Colon (tissue), 2 donors: ENCODE results near the gene ZC3H7B.
"Not testable (repeated sequence)": the region's sequence is repeated elsewhere in the genome, so short reads cannot be mapped to it uniquely, and the experiment has no call there.

Experiments
- FAIRE-seq: peaks from 2 replicates; lab custom pipeline; 2012; peaks lifted over from hg19 to GRCh38; lab: Jason Lieb, UNC
- donor health status: control.
- donor health status: control.

Gene ZC3H7B, protein sequence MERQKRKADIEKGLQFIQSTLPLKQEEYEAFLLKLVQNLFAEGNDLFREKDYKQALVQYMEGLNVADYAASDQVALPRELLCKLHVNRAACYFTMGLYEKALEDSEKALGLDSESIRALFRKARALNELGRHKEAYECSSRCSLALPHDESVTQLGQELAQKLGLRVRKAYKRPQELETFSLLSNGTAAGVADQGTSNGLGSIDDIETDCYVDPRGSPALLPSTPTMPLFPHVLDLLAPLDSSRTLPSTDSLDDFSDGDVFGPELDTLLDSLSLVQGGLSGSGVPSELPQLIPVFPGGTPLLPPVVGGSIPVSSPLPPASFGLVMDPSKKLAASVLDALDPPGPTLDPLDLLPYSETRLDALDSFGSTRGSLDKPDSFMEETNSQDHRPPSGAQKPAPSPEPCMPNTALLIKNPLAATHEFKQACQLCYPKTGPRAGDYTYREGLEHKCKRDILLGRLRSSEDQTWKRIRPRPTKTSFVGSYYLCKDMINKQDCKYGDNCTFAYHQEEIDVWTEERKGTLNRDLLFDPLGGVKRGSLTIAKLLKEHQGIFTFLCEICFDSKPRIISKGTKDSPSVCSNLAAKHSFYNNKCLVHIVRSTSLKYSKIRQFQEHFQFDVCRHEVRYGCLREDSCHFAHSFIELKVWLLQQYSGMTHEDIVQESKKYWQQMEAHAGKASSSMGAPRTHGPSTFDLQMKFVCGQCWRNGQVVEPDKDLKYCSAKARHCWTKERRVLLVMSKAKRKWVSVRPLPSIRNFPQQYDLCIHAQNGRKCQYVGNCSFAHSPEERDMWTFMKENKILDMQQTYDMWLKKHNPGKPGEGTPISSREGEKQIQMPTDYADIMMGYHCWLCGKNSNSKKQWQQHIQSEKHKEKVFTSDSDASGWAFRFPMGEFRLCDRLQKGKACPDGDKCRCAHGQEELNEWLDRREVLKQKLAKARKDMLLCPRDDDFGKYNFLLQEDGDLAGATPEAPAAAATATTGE

GRCh38 chr22:41301085-41302020 is at the start of gene ZC3H7B:
Gene ZC3H7B (plus strand): TSS chr22:41301525. CDS start chr22:41320661, 19,136 bp downstream.
- FAIRE-seq, result no peak

GRCh38 chr22:41252365-41252764 is 49.0 kb upstream of the ZC3H7B start:
- FAIRE-seq, result no peak

DNA sequence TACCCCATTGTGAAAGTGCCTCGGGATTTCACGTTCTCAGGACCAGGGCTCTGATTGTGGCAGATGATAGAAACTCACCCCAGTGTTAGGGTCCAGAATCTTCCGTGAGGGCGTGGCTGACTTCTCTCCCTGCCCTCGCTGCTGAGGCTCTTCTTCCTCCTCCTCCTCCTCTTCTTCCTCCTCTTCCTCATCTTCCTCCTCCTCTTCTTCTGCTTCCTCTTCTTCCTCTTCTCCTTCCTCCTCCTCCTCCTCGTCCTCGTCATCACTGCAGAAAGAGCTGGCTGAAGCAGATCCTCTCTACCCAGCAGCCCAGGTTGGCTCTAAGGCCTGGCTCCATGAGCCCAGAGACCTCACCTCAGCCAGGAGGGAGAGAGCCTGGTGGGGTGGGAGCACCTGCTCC is 47.1 kb upstream of the ZC3H7B start:
- no peak for FAIRE-seq

DNA sequence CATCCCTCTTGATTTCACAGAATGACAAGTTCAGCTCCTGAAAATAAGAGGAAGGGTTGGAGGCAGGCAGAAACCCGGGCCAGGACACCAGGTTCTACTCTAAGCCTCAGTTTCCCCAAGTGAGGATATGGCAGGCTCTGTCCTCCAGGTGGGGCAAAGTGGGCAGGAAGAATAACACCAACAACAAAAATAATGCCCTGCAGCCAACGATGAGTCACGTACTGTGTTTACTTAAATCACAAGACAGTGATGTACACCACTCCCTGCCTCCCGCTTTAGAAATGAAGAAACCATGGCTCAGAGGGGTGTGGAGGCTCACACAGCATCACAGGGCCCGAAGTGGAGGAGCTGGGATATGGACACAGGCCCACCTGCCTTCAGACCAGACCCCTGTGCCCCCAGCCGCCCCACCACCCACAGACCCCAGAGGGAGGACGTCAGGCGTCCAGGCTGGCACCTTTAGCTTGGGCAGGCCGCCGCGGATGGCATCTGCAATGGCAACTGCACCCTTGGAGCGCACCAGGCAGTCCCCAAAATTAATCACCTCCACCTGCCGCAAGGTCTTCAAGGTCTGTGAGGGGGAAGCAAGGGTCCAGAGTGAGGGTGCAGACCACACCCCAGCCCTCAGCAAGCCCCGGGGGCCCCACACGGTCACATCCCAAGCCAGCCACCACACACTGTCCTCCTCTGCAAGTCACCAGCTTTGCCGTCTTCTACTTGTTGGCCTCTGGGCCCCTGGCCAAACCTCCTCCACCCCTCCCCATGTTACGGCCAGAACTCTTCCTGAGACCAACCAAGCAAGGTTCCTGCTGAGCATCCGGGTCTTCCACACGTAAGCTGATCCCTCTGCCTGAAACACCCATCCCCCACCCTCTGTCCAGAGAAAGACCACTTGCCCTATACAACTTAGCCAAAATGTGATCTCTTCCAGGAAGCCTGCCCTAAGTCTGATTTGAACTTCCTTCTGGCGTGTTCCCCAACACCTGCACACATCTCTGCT is 44.8 kb upstream of the ZC3H7B start:
- FAIRE-seq, result no peak

- FAIRE-seq, result no peak
Observed at GRCh38 chr22:41257696-41258095, 43.6 kb upstream of the ZC3H7B start.

DNA sequence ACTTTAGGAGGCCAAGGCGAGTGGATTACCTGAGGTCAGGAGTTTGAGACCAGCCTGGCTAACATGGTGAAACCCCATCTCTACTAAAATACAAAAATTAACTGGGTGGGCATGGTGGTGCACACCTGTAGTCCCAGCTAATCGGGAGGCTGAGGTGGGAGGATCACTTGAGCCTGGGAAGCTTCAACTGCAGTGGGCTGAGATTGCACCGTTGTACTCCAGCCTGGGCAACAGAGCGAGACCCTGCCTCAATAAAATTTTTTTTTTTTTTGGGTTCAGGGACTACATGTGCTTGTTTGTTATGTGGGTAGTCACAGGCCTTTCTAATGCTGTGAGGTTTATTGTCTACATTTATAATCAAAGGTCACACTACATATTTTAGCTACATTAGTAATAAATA is 41.6 kb upstream of the ZC3H7B start:
- FAIRE-seq, result not testable (repeated sequence)

- no peak for FAIRE-seq
Observed at GRCh38 chr22:41260871-41261270, 40.5 kb upstream of the ZC3H7B start.

DNA sequence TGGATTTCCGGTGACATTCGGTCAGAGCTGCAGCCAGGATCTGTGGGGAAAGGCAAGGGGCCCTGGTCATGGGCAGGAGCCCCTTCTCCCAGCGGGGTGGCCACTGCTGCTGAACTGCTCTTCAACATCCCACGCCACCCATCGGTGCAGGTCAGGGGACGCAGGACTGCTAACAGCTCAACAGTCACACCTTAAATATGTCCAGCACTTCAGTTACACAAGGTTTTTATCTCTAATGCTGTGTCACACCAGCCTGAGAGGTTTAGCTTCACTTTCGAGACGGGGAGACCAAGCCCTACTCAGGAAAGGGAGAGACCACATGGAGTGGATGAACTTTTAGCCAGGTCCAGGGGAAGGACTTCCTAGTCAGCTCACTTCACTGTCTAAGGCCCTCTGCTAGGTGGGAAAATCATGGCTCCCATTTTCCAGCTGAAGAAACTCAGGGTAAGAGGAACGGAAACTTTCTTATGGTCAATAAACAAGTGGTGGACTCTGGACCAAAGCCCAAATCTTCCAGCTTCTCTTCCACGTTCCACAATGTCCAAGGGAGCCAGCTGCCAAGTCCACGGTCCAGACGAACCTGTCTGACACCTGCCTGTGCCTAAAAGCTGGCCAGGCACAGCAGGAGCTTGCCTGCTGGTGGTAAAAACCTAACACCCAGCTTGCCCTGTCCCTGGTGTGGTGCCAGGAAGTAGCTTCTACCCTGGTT is 39.6 kb upstream of the ZC3H7B start:
- no peak for FAIRE-seq

- no peak for FAIRE-seq
Observed at GRCh38 chr22:41262250-41262765, 39.0 kb upstream of the ZC3H7B start.

- no peak for FAIRE-seq
Observed at GRCh38 chr22:41263704-41264103, 37.6 kb upstream of the ZC3H7B start.

DNA sequence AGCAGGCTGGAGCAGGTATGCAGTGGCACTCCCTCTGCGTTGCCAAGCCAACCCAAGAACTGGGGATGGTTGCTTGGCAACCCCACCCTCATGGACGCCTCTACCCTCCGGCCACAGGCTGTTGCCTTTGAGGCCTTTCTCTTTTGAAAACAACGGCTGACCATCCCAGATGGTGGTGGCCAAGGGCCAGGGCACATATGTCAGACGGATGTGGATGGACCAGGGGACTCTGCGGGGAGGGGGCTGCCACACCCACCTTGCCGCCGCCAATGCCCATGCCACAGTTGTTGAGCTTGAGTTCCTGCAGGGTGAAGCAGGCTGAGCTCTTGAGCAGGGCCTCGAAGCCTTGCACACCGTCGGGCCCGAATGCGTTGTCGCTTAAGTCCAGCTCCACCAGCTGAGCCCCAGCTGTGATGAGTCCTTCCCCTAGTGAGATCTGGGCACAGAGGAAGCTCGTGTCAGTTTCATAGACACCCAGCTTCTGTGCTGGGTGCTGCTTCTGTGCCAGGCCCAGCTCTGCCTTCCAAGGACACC is 36.9 kb upstream of the ZC3H7B start:
- no peak for FAIRE-seq

DNA sequence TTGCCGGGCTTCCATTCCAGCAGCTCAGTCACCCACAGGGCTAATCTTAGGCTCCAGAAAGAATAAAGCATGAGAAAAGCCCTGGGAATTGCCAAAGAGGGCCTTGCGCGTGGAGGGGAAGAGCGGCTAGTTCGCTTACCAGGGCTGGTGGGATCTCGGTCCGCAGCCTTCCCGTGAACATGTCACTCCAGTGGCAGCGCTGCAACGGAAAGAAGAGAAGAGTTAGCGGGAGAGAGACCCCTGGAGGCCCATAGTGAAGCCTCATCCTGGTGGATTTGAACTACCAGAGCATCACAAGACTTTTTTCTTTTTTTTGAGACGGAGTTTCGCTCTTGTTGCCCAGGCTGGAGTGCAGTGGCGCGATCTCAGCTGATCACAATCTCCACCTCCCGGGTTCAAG is 33.4 kb upstream of the ZC3H7B start:
- FAIRE-seq, result no peak

- FAIRE-seq, result no peak
Observed at GRCh38 chr22:41271787-41272186, 29.5 kb upstream of the ZC3H7B start.

DNA sequence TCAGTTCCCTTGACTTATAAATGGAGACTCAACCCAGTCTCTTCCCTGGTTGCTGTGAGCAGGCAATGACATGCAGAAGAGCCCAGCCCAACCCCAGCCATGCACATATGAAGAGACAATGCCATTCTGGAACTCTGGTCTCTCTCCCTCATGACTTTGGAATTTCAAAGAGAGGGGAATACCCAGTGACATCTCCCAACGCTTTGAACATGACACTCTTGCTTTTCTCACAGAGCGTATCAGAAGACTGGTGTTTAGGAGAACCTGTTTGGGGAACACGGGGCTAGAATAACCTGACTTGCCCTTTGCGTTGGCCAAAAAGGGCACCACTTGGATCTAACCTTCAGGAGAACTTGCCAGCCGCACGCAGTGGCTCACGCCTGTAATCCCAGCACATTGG is 28.2 kb upstream of the ZC3H7B start:
- no peak for FAIRE-seq

DNA sequence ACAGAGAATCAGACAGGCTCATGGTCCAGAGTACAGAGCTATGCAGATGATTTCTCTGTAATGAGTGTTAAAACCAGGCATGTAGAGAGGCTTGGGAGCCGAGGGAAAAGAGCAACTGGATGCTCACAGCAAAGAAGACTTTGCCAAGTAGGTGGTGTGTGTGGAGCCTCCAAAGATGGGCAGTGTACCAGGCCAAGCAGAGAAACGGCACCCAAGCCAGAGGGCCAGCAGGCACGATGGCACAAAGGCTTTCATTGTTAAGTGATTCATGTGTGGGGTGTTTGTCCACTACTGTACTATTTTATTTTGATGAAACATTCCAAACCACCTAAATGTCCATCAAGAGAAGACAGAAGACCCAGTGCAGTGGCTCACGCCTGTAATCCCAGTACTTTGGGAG is 26.5 kb upstream of the ZC3H7B start:
- no peak for FAIRE-seq

- FAIRE-seq, result no peak
Observed at GRCh38 chr22:41280065-41280464, 21.3 kb upstream of the ZC3H7B start.

DNA sequence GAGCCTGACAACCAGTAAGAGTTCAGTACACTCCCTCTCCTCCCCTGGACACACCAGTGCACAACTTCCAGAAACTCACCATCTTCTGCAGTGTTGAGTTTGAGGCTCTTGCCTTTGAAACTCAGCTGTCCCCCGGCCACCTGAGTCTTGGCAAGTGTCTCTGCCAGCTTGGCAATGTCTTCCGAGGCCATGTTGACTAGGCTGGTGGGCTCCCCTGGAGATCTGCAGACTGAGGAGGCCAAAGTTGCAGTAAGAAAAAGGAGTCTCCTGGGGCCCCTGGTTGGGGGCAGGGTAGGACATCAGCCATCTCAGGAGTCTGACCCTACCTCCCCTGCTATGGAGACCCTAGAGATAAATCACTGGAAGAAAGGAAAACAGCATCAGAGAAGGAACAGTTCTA is 20.5 kb upstream of the ZC3H7B start:
- FAIRE-seq, result no peak

GRCh38 chr22:41284465-41284864 is 16.9 kb upstream of the ZC3H7B start:
- no peak for FAIRE-seq

GRCh38 chr22:41285441-41285819 is 15.9 kb upstream of the ZC3H7B start:
- FAIRE-seq, result no peak
